Thyroid gland (tissue), 4 donors: ENCODE data around the gene BICDL1.

Experiments
- CTCF ChIP-seq, 6 experiments: fragments of 200-600 bp in 3 of 6; fragments of 450-650 bp in 3 of 6; sonication (generic) in 3 of 6; IDR thresholded peaks; one replicate each; pipeline ENCODE4 v1.5.1; 2016 to 2019; ENCODE audit warnings: antibody characterized with exemption in 6 of 6, mild to moderate bottlenecking in 2 of 6, inconsistent platforms in 1 of 6, moderate library complexity in 1 of 6
- POLR2A ChIP-seq, 2 donors: fragments of 450-650 bp; IDR thresholded peaks; one replicate each; pipeline ENCODE4 v1.6.1; 2017; ENCODE audit warnings: antibody characterized with exemption in 2 of 2, mild to moderate bottlenecking in 2 of 2, moderate library complexity in 1 of 2

- TF ChIP-seq CTCF (IDR thresholded peaks at IDR 0.05) (no peak), POLR2A (IDR thresholded peaks at IDR 0.05) (no peak)
These were observed 310 bp downstream of the BICDL1 start for GRCh38 chr12:119989361-119989730.
